ENCODE measurements around the gene NFIB.

Gene NFIB

DNA sequence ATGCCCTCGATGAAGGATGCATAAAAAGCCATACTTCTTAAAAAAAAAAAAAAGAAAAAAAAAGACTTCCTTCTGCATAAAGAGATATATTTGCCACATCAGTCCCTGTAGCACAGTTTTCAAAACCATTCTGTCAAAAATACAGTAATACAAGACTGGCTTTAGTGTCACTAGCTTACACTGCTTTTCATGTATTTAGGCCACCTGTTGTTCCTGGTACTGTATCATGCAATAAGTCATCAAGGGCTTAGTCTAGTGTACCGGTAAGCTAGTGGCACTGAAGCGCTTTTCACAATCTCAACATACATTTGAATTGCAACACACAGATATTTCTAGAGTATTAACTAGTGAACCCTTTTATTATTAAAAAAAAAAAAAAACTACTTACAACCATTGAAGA is 231.2 kb downstream of the NFIB start:
- in situ Hi-C loops (cut with HindIII; ENCODE audit: low sequenced_read_pairs), result no loop called here
- DNase-seq (ENCODE audit: low read depth), result no peak
- TF ChIP-seq, protein P1, sequence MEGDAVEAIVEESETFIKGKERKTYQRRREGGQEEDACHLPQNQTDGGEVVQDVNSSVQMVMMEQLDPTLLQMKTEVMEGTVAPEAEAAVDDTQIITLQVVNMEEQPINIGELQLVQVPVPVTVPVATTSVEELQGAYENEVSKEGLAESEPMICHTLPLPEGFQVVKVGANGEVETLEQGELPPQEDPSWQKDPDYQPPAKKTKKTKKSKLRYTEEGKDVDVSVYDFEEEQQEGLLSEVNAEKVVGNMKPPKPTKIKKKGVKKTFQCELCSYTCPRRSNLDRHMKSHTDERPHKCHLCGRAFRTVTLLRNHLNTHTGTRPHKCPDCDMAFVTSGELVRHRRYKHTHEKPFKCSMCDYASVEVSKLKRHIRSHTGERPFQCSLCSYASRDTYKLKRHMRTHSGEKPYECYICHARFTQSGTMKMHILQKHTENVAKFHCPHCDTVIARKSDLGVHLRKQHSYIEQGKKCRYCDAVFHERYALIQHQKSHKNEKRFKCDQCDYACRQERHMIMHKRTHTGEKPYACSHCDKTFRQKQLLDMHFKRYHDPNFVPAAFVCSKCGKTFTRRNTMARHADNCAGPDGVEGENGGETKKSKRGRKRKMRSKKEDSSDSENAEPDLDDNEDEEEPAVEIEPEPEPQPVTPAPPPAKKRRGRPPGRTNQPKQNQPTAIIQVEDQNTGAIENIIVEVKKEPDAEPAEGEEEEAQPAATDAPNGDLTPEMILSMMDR (IDR thresholded peaks at IDR 0.05; ENCODE audit: low read depth, low read length, missing control alignments), result no peak
- no peak overlapping the region for H3K4me3 ChIP-seq (ENCODE audit: low read depth, low read length)

DNA sequence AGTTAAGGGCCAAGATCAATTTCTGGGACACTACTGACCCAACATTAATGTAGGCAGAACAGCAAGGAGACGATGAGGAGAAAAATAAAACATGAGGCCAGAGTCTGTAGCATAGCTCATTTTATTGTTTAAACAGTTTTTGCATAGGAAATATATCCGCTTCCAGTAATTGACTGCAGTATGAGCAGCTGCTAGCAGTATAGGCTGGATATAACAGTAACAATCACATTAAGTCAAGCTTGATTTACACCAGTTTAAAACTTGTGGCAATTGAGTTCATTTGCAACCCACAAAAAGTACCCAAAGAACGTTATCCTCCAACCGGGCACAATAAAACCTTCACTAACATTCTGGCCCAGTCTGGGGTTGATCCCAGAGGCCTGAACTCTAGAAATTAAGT is 232.2 kb downstream of the NFIB start:
- TF ChIP-seq, protein P1 (IDR thresholded peaks at IDR 0.05; ENCODE audit: low read depth, low read length, missing control alignments), result no peak
- no peak overlapping the region for H3K4me3 ChIP-seq (ENCODE audit: low read depth, low read length)
- no peak for DNase-seq (ENCODE audit: low read depth)
- in situ Hi-C loops (cut with HindIII; ENCODE audit: low sequenced_read_pairs), result no loop called here

DNA sequence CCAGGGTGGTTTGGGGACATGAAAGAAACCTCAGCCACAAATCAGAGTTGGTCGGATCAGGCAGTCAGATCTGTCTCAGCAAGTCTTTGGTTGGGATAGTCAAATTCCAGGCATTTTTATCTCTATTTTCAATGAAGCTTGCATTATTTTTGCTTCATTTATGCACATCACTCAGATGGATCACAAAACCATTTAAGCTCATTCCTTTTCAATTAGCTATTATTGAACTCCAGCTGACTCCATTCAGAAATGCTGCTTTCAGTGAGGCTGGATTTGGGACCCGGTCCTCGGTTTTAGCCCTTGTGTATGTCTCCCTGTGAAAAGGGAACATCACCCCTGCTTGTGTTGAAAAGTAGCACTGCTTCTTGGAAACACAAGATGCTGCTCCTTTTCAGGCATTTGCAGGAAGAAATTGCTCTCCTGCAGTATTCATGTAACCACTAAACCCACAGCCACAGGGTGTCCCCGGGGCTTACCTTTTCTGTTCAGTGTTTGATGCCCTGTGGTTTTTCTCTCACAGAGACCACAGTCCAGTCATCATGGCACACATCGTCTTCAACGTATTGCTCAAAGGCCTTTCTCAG is 232.9 kb downstream of the NFIB start:
- in situ Hi-C loops (cut with HindIII; ENCODE audit: low sequenced_read_pairs), result no loop called here
- DNase-seq (ENCODE audit: low read depth), result peak; percentile 97
- TF ChIP-seq, protein P1 (IDR thresholded peaks at IDR 0.05; ENCODE audit: low read depth, low read length, missing control alignments), result peak; percentile 32
- no peak overlapping the region for H3K4me3 ChIP-seq (ENCODE audit: low read depth, low read length)

DNA sequence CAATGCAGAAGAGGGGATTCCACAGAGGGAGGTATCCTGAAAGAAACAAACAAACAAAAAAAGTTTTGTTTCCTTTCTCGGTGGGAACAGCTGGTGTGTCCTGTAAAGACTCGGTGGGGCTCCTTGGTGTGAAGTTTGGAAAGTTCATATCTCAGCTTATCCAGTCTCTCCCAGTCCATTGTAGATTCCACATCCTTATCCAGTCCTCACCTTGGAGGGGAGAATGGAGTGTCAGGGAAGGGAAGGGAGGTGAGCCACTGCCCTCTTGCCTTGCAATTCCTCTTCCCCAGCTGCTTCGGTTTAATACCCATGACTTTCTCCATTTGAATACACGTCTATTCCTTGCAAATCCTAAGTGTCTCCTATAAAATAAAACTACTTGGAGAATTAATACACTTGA is 234.5 kb downstream of the NFIB start:
- H3K4me3 ChIP-seq (ENCODE audit: low read depth, low read length), result no peak overlapping the region
- TF ChIP-seq, protein P1 (IDR thresholded peaks at IDR 0.05; ENCODE audit: low read depth, low read length, missing control alignments), result no peak
- in situ Hi-C loops (cut with HindIII; ENCODE audit: low sequenced_read_pairs), result no loop called here
- DNase-seq (ENCODE audit: low read depth), result no peak

DNA sequence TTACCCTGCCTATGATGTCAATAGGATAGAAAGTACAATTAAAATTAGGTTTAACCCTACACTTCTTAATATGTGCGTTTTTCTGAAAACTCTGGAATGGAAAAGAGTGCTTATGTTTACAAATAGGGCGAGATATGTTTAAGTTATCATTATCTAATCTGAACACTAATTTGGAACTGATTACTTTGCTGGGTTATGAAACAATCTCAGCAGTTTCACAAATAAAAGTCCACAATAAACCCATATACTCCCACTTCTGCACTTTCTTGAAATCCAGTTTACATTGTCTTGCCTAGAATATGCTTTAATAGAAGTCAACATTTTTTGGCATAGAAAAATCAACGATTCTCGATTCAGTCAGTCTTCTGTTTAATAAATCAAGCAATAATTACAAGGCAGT is 236.3 kb downstream of the NFIB start:
- no peak overlapping the region for H3K4me3 ChIP-seq (ENCODE audit: low read depth, low read length)
- in situ Hi-C loops (cut with HindIII; ENCODE audit: low sequenced_read_pairs), result no loop called here
- TF ChIP-seq, protein P1 (IDR thresholded peaks at IDR 0.05; ENCODE audit: low read depth, low read length, missing control alignments), result no peak
- no peak for DNase-seq (ENCODE audit: low read depth)

DNA sequence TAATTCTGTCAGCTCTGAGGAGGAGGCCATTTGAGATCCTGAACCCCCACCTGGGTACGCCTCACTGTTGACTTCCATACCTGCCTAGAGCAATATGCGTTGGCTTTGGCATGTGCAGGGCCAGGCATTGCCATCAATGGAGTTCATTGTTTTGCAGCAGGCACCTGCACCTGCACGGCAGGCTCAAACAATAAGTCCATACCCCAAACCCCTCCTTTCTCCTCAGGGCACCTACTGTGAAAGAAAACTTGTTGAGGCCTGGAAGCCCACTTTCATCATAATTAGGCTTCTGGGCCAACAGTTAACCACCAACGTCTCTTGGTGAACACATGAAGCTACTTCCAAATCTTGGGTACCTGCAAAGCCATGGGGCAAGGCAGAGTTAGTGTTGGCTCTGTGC is 238.7 kb downstream of the NFIB start:
- no peak overlapping the region for H3K4me3 ChIP-seq (ENCODE audit: low read depth, low read length)
- TF ChIP-seq, protein P1 (IDR thresholded peaks at IDR 0.05; ENCODE audit: low read depth, low read length, missing control alignments), result no peak
- DNase-seq (ENCODE audit: low read depth), result no peak
- in situ Hi-C loops (cut with HindIII; ENCODE audit: low sequenced_read_pairs), result no loop called here

Measured in astrocyte of the cerebellum (primary cell).